Measurements from ENCODE around the gene MYH6. TPM values are rescaled to one million over a fixed set of nuclear protein-coding genes. Genes with fewer than 3 reads are reported as not detected.

MYH6 gene
- total and polyA plus RNA-seq, 12 donors: 76.6 to 7,525 (median 314) TPM

DNA sequence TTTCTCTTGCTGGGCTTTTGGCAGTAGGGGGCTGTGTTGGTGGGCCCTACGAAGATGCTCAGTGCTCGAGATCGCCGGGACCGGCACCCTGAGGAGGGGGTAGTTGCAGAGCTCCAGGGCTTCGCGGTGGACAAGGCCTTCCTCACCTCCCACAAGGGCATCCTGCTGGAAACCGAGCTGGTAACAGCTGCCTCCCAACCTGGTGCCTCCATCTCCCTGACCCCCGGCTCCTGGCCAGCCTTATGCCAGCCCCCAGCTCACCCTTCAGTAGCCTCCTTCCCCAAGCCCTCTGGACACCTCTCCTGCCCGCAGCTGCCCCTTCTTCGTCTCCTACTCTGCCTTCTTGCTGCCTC, 30.9 kb downstream of the MYH6 start:
- H3K36me3 ChIP-seq: peaks cover 0 to 21% (median 0%) of the 10 kb centered on the region in 9 donors
- peak overlapping the region in 5 of 10 donors; percentile 22 to 44 (median 30) for H3K27ac ChIP-seq
- no peaks in the 10 kb centered on the region for H3K9me3 ChIP-seq
- no peak for DNase-seq
- intact Hi-C loops (cut with DNase I): loop anchor here in 6 of 10 donors (2.0 to 10.0 kb wide), 5 partner anchors 48 to 115 kb away; no protein-coding TSS in a partner anchor
- H3K27me3 ChIP-seq: peaks cover 0 to 7% (median 0%) of the 10 kb centered on the region in 7 donors
- TF ChIP-seq, protein P1, sequence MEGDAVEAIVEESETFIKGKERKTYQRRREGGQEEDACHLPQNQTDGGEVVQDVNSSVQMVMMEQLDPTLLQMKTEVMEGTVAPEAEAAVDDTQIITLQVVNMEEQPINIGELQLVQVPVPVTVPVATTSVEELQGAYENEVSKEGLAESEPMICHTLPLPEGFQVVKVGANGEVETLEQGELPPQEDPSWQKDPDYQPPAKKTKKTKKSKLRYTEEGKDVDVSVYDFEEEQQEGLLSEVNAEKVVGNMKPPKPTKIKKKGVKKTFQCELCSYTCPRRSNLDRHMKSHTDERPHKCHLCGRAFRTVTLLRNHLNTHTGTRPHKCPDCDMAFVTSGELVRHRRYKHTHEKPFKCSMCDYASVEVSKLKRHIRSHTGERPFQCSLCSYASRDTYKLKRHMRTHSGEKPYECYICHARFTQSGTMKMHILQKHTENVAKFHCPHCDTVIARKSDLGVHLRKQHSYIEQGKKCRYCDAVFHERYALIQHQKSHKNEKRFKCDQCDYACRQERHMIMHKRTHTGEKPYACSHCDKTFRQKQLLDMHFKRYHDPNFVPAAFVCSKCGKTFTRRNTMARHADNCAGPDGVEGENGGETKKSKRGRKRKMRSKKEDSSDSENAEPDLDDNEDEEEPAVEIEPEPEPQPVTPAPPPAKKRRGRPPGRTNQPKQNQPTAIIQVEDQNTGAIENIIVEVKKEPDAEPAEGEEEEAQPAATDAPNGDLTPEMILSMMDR (IDR thresholded peaks at IDR 0.05): no peak
- WGBS, 2 donors: 37 to 45% methylated on average over 11 of the region's 11 CpGs
- H3K4me3 ChIP-seq: peak overlapping the region in 3 of 10 donors; percentile 23 to 33 (median 32)
- ATAC-seq: peak in 2 of 8 donors; percentile 0 to 4
- peaks cover 0 to 34% (median 8%) of the 10 kb centered on the region in 9 donors for H3K4me1 ChIP-seq

DNA sequence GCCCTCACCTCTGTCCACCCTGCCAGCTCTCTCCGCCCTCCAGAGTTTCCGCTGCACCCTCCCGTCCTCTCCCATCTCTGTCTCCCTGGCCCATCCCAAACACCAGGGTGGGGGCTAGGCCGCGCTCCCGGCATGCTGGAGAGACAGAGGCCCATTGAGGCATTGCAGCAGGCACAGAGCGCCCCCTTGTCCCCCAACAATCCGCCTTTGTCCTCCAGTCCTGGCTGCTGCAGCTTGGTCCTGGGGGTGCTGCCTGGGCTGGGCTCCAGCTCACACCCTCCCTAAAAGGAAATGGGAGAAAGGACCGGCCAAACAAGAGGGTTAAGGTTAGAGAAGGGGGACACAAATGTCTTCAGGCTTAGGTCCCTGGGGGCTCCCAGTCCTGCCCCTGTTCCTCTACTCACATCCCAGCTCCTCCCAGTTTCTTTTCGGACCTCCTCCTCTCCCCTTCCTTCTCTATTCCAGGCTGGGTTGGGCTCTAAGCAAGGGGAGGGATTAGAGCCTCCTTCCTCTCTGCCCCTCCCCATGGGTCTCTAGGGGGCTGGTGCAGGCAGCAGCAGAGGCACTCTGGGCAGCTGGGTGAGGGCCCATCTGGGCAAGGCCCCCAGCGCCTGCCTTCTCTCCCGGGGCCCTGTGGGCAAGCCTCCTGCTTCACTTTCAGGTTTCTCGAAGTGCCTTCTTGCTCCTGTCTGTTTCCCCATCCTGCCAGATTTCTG, 31.4 kb downstream of the MYH6 start, which contains the start of gene CMTM5:
TSS of gene CMTM5 (plus strand) at position 565 of the 716 bp plus-strand sequence. CDS start 206 bp downstream, outside the sequence.
- H3K4me1 ChIP-seq: peaks cover 0 to 32% (median 8%) of the 10 kb centered on the region in 9 donors
- intact Hi-C loops (cut with DNase I): loop anchor here in 6 of 10 donors (2.0 to 10.0 kb wide), 5 partner anchors 48 to 114 kb away; no protein-coding TSS in a partner anchor
- TF ChIP-seq, protein P1 (IDR thresholded peaks at IDR 0.05): no peak
- H3K9me3 ChIP-seq: no peaks in the 10 kb centered on the region
- peaks cover 0 to 16% (median 0%) of the 10 kb centered on the region in 9 donors for H3K36me3 ChIP-seq
- peak; percentile 48 to 60 for DNase-seq
- peak within 1 kb of the TSS in 5 of 10 donors; percentile 22 to 44 (median 30) for H3K27ac ChIP-seq
- H3K4me3 ChIP-seq: peak within 1 kb of the TSS in 6 of 10 donors; percentile 3 to 33 (median 24)
- ATAC-seq: peak; percentile 2 to 75 (median 28)
- WGBS, 2 donors: 31 to 34% methylated on average over 13 of the region's 13 CpGs
- H3K27me3 ChIP-seq: peaks cover 0 to 7% (median 0%) of the 10 kb centered on the region in 7 donors

DNA sequence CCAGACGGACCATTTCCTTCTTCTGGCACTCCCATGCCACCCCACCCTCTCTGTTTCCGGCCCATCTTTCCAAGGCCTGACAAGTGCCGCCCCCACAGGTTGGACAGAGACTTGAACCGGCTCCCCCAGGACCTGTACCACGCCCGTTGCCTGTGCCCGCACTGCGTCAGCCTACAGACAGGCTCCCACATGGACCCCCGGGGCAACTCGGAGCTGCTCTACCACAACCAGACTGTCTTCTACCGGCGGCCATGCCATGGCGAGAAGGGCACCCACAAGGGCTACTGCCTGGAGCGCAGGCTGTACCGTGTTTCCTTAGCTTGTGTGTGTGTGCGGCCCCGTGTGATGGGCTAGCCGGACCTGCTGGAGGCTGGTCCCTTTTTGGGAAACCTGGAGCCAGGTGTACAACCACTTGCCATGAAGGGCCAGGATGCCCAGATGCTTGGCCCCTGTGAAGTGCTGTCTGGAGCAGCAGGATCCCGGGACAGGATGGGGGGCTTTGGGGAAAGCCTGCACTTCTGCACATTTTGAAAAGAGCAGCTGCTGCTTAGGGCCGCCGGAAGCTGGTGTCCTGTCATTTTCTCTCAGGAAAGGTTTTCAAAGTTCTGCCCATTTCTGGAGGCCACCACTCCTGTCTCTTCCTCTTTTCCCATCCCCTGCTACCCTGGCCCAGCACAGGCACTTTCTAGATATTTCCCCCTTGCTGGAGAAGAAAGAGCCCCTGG, 32.4 kb downstream of the MYH6 start:
- 80 to 83% methylated on average over 21 of the region's 21 CpGs for WGBS, 2 donors
- ATAC-seq (no peak), DNase-seq (no peak)
- TF ChIP-seq, protein P1 (IDR thresholded peaks at IDR 0.05): no peak
- H3K9me3 ChIP-seq: no peaks in the 10 kb centered on the region
- peaks cover 0 to 6% (median 0%) of the 10 kb centered on the region in 9 donors for H3K36me3 ChIP-seq
- peak overlapping the region in 1 of 10 donors; percentile 23 for H3K4me3 ChIP-seq
- peaks cover 0 to 23% (median 7%) of the 10 kb centered on the region in 9 donors for H3K4me1 ChIP-seq
- H3K27me3 ChIP-seq: peaks cover 0 to 3% (median 0%) of the 10 kb centered on the region in 7 donors
- no peak overlapping the region for H3K27ac ChIP-seq
- intact Hi-C loops (cut with DNase I): loop anchor here in 6 of 10 donors (2.0 to 10.0 kb wide), 5 partner anchors 47 to 113 kb away; no protein-coding TSS in a partner anchor

DNA sequence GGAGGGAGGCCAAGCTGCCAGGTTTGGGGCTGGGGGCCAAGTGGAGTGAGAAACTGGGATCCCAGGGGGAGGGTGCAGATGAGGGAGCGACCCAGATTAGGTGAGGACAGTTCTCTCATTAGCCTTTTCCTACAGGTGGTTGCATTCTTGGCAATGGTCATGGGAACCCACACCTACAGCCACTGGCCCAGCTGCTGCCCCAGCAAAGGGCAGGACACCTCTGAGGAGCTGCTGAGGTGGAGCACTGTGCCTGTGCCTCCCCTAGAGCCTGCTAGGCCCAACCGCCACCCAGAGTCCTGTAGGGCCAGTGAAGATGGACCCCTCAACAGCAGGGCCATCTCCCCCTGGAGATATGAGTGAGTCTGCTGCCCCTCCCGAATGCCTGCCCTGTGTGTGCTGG, 35.0 kb downstream of the MYH6 start:
- H3K27me3 ChIP-seq: no peaks in the 10 kb centered on the region
- no peaks in the 10 kb centered on the region for H3K36me3 ChIP-seq
- intact Hi-C loops (cut with DNase I): loop anchor here in 3 of 10 donors (5.0 to 10.0 kb wide), 2 partner anchors 36 to 108 kb away; no protein-coding TSS in a partner anchor
- H3K27ac ChIP-seq: no peak overlapping the region
- H3K9me3 ChIP-seq: no peaks in the 10 kb centered on the region
- no peak overlapping the region for H3K4me3 ChIP-seq
- ATAC-seq: no peak
- 84 to 90% methylated on average over 3 of the region's 3 CpGs for WGBS, 2 donors
- no peak for DNase-seq
- TF ChIP-seq, protein P1 (IDR thresholded peaks at IDR 0.05): no peak
- H3K4me1 ChIP-seq: peaks cover 0 to 17% (median 0%) of the 10 kb centered on the region in 9 donors

All from heart right ventricle (tissue), 16 donors.